Measurements from ENCODE around the gene WNK2.

WNK2 gene

GRCh38 chr9:93255494-93255867 is 71.5 kb downstream of the WNK2 start:
- no peak for DNase-seq (ENCODE audit: low read depth)

- DNase-seq (ENCODE audit: low read depth): no peak
Observed at GRCh38 chr9:93255994-93256877, 72.3 kb downstream of the WNK2 start.

GRCh38 chr9:93256878-93257807 is 73.2 kb downstream of the WNK2 start:
- no peak for DNase-seq (ENCODE audit: low read depth)

GRCh38 chr9:93257808-93258331 is 73.9 kb downstream of the WNK2 start:
- no peak for DNase-seq (ENCODE audit: low read depth)

GRCh38 chr9:93258419-93258817 is 74.5 kb downstream of the WNK2 start:
- DNase-seq (ENCODE audit: low read depth): no peak

GRCh38 chr9:93258818-93259489 is 75.0 kb downstream of the WNK2 start:
- no peak for DNase-seq (ENCODE audit: low read depth)

GRCh38 chr9:93259490-93260262 is 75.7 kb downstream of the WNK2 start:
- DNase-seq (ENCODE audit: low read depth): no peak

- no peak for DNase-seq (ENCODE audit: low read depth)
Observed at GRCh38 chr9:93260263-93261066, 76.5 kb downstream of the WNK2 start.

- DNase-seq (ENCODE audit: low read depth): no peak
Observed at GRCh38 chr9:93261281-93261680, 77.3 kb downstream of the WNK2 start.

- DNase-seq (ENCODE audit: low read depth): no peak
Observed at GRCh38 chr9:93261735-93262523, 78.0 kb downstream of the WNK2 start.

- DNase-seq (ENCODE audit: low read depth): no peak
Observed at GRCh38 chr9:93262537-93263310, 78.8 kb downstream of the WNK2 start.

- no peak for DNase-seq (ENCODE audit: low read depth)
Observed at GRCh38 chr9:93263334-93264229, 79.6 kb downstream of the WNK2 start.

- no peak for DNase-seq (ENCODE audit: low read depth)
Observed at GRCh38 chr9:93264338-93265125, 80.6 kb downstream of the WNK2 start.

- no peak for DNase-seq (ENCODE audit: low read depth)
Observed at GRCh38 chr9:93265301-93265971, 81.5 kb downstream of the WNK2 start.

- no peak for DNase-seq (ENCODE audit: low read depth)
Observed at GRCh38 chr9:93265972-93266371, 82.0 kb downstream of the WNK2 start.

- DNase-seq (ENCODE audit: low read depth): no peak
Observed at GRCh38 chr9:93266521-93267001, 82.6 kb downstream of the WNK2 start.

All from non-pigmented ciliary epithelial cell (primary cell).